Spinal cord (tissue), 10 donors: ENCODE data around the gene ISOC1. TPM values are rescaled to one million over a fixed set of nuclear protein-coding genes. Genes with fewer than 3 reads are reported as not detected.

Experiments
- DNase-seq, 6 donors: peaks; one replicate each; pipeline versions ENCODE4 v3.0.0 to v3.0.0-alpha.2; 2013 to 2015; ENCODE audit warnings: low spot score in 6 of 6, low read depth in 4 of 6
- H3K27ac ChIP-seq: one replicate; pipeline ENCODE4 v1.5.1; 2013; ENCODE audit warnings: low read depth, low read length, control low read depth
- H3K27me3 ChIP-seq: one replicate; pipeline ENCODE4 v1.6.1; 2013; ENCODE audit warnings: low read length; ENCODE audit not compliant: control insufficient read depth, insufficient read depth
- H3K36me3 ChIP-seq: one replicate; pipeline ENCODE4 v1.6.1; 2013; ENCODE audit warnings: low read length; ENCODE audit not compliant: control insufficient read depth, insufficient read depth
- H3K4me1 ChIP-seq: one replicate; pipeline ENCODE4 v1.6.1; 2013; ENCODE audit warnings: low read length; ENCODE audit not compliant: control insufficient read depth, insufficient read depth
- H3K4me3 ChIP-seq: one replicate; pipeline ENCODE4 v1.5.1; 2013; ENCODE audit warnings: low read depth, low read length, control low read depth
- H3K9me3 ChIP-seq: one replicate; pipeline ENCODE4 v1.6.1; 2013; ENCODE audit warnings: low read length; ENCODE audit not compliant: control insufficient read depth, insufficient read depth
- WGBS: methylation state at CpG from one replicate; pipeline ENCODE4 v1.1.5; 2013; ENCODE audit warnings: missing lambda C conversion rate; ENCODE audit not compliant: insufficient coverage; 5-methylcytosine and 5-hydroxymethylcytosine counted together
- long read RNA-seq, 4 donors: transcript quantifications; one replicate each; lab custom pipeline, GENCODE V29; 2026
- polyA plus RNA-seq, 2 donors: library from polyadenylated mRNA; unstranded; fragments of 120-200 nt; gene quantifications; one replicate each; pipeline ENCODE4 v1.2.1, GENCODE V29; 2013; ENCODE audit not compliant: insufficient read length in 2 of 2
- total RNA-seq, 2 donors: library from RNA; depleted of rRNA in 1 of 2; stranded (reverse); fragments of 120-200 nt in 1 of 2; fragments of >200 nt in 1 of 2; gene quantifications; one replicate each; pipeline versions ENCODE4 v1.2.3 to v1.2.4, GENCODE V29; 2013 to 2014
- donor health status: healthy.

Gene ISOC1
- total RNA-seq (10 to 100 TPM; 17.5 to 34.9 TPM), polyA plus RNA-seq (10 to 100 TPM; 41.9 to 55.7 TPM)
- long read RNA-seq, donor 1, transcript ISOC1-201 (5 exons, 1,940 nt) = major isoform, 18 of 18 reads
- long read RNA-seq, donor 1, partial matches to known transcripts = 0 of 18 reads
- long read RNA-seq, donor 1, other reads (novel, unspliced or antisense) = 0 of 18 reads
- long read RNA-seq, donor 2, transcript ISOC1-201 (5 exons, 1,940 nt) = major isoform, 11 of 11 reads
- long read RNA-seq, donor 2, partial matches to known transcripts = 0 of 11 reads
- long read RNA-seq, donor 2, other reads (novel, unspliced or antisense) = 0 of 11 reads
- long read RNA-seq, donor 3, transcript ISOC1-201 (5 exons, 1,940 nt) = major isoform, 19 of 19 reads
- long read RNA-seq, donor 3, partial matches to known transcripts = 0 of 19 reads
- long read RNA-seq, donor 3, other reads (novel, unspliced or antisense) = 0 of 19 reads
- long read RNA-seq, donor 4, transcript ISOC1-201 (5 exons, 1,940 nt) = major isoform, 26 of 26 reads
- long read RNA-seq, donor 4, partial matches to known transcripts = 0 of 26 reads
- long read RNA-seq, donor 4, other reads (novel, unspliced or antisense) = 0 of 26 reads

DNA sequence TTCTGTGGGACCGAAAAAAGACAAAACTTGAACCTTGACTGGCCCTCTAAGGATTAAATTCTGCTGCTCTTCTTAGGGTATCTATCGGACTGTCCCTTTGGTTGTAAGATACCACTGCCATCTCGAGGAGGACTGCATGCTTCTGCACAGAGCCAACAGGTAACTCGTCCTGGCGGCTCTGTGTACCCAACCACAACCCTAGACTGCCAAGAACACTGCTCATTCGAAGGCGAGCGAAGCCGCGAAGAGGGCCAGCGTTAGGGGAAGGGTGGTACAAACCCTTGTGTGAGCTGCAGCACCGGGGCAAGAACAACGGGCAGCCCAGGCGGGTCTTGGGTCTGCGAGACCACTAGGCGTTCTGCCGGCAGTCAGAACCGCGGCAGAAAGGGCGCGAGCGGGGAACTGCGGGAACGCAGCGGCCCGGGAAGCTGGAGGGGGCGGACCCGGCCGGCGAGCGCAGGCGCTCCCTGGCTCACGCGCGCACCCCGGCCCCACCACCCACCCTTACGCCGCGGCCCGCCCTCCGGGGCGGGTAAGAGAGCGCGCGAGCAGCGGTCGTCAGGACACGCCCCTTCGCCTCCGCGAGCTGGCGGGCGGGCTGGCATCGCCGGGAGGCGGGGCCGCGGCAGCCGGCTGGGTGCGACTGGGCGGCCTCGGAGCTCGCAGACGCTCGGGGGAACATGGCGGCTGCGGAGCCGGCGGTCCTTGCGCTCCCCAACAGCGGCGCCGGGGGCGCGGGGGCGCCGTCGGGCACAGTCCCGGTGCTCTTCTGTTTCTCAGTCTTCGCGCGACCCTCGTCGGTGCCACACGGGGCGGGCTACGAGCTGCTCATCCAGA, at the start of gene ISOC1:
TSS of gene ISOC1 (plus strand) at position 663 of the 837 bp plus-strand sequence. CDS start at position 681, 18 bp downstream.
- Histone ChIP-seq H3K27ac (peak within 1 kb of the TSS; percentile 87), H3K4me3 (peak within 1 kb of the TSS; percentile 88), H3K27me3 (no peaks in the 10 kb centered on the region), H3K9me3 (no peaks in the 10 kb centered on the region), H3K36me3 (no peaks in the 10 kb centered on the region), H3K4me1 (peaks cover 3% of the 10 kb centered on the region)
- under 1% methylated on average over 84 of the region's 87 CpGs for WGBS
- peak; percentile 71 to 97 (median 84) for DNase-seq

DNA sequence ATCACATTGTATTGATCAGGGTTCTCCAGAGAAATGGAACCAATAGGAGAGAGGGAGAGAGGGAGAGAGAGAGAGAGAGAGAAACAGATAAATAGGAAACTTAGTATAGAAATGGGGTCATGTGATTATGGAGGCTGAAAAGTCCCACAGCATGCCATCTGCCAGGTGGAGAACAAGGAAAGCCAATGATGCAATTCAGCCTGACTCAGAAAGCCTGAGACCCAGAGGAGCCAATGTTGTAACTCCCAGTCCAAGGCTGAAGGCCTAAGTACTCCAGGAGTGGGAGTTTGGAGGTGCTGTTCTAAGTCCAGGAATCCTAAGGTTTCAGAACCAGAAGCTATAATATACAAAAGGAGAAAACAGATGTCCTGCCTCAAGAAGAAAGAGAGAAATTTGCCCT, 48.4 kb upstream of the ISOC1 start:
- H3K27ac ChIP-seq = no peak overlapping the region
- H3K4me1 ChIP-seq = no peaks in the 10 kb centered on the region
- no peak for DNase-seq
- H3K9me3 ChIP-seq = peaks cover 3% of the 10 kb centered on the region
- no peak overlapping the region for H3K4me3 ChIP-seq
- H3K36me3 ChIP-seq = no peaks in the 10 kb centered on the region
- no peaks in the 10 kb centered on the region for H3K27me3 ChIP-seq

DNA sequence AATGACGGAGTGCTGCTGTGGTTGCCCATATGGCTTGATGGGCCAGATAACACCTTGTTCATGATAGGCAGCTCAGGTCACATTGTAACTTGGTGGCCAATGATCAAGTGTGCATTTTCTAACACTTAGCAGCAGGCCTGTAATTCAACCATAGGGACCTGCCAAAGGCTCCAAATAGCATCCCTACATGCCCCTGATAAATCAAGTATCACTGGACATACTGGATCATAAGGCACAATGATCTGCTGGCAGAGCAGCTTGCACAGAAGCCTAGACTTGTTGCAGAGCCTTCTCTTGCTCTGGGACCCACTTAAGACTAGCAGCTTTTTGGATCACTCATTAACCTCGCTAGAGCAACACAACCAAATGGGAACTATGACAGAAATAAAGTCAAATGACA, 46.0 kb upstream of the ISOC1 start:
- Histone ChIP-seq H3K9me3 (peaks cover 3% of the 10 kb centered on the region), H3K36me3 (no peaks in the 10 kb centered on the region), H3K4me1 (no peaks in the 10 kb centered on the region), H3K27ac (no peak overlapping the region), H3K4me3 (no peak overlapping the region), H3K27me3 (no peaks in the 10 kb centered on the region)
- WGBS = no CpG with 5 or more reads among the region's 2 CpGs
- no peak for DNase-seq

DNA sequence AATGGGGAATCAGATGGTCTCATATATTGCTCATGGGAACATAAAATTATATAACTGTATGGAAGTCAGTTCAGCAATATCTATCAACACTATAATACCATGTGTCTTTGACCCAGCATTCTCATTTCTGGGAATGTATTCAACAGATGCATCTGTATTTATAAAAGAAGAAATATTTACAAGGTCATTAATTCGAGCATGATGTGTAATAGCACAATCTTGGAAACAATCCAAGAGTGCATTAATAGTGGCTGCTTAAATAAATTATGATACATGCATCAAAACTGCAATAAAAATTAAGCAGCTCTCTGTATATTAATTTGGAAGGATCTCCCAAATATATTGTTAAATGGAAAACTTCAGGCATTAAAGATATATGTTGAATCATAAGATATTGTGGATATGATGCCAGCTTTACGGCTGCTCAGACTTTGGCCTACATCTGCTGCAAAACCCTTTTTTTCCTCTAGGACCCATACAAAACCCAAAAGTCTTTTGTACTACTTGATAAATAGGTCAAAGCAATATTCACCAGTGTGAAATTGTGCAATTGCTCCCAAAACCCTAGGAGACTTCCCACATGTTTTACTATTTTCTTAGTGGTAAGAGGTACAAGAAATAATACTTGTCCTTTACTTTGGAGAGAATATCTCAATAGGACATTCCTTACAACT, 45.3 kb upstream of the ISOC1 start:
- Histone ChIP-seq H3K9me3 (peaks cover 3% of the 10 kb centered on the region), H3K36me3 (no peaks in the 10 kb centered on the region), H3K4me3 (no peak overlapping the region), H3K27me3 (no peaks in the 10 kb centered on the region), H3K27ac (no peak overlapping the region), H3K4me1 (no peaks in the 10 kb centered on the region)
- WGBS = no CpG with 5 or more reads among the region's 2 CpGs
- no peak for DNase-seq

DNA sequence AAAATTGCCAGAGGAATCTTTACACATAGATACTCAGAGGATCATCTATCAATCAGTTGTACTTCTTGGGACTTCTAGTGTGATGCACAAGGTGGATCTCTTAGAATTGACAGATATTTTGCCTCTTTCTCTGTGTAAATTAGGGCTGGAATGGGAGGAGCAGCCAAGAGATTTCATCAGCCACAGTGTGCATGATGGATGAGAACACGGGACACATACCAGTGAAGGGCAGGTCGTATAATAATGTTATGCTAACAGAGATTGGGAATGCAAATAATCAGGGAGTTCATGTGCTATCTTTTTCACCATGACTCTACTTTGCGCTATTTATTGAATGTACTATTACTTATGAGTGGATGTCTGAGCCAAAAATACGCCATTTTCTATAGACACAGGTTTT, 43.3 kb upstream of the ISOC1 start:
- Histone ChIP-seq H3K27ac (no peak overlapping the region), H3K9me3 (no peaks in the 10 kb centered on the region), H3K4me3 (no peak overlapping the region), H3K36me3 (no peaks in the 10 kb centered on the region), H3K4me1 (no peaks in the 10 kb centered on the region), H3K27me3 (no peaks in the 10 kb centered on the region)
- DNase-seq = no peak
- WGBS = 100% methylated on average over 1 of the region's 4 CpGs

DNA sequence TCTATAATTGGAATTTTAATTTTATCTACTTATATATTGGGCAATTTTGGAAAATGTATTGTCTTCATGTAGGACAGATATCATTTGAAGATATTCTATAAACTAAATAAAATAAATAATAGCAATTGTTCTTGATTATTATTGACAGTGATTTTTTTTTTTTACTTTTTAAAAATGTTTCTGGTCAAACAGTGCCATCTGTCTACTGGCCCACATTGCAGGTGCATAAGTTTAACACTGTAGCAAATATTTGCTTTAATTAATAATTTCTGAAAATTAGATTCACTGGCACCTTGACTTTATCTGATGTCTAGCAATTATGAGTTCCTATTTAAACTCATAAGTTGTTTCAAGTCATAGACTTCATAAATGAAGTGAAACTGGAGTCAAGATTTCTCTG, 41.1 kb upstream of the ISOC1 start:
- Histone ChIP-seq H3K4me3 (no peak overlapping the region), H3K4me1 (no peaks in the 10 kb centered on the region), H3K27me3 (no peaks in the 10 kb centered on the region), H3K27ac (no peak overlapping the region), H3K36me3 (no peaks in the 10 kb centered on the region), H3K9me3 (no peaks in the 10 kb centered on the region)
- no peak for DNase-seq

DNA sequence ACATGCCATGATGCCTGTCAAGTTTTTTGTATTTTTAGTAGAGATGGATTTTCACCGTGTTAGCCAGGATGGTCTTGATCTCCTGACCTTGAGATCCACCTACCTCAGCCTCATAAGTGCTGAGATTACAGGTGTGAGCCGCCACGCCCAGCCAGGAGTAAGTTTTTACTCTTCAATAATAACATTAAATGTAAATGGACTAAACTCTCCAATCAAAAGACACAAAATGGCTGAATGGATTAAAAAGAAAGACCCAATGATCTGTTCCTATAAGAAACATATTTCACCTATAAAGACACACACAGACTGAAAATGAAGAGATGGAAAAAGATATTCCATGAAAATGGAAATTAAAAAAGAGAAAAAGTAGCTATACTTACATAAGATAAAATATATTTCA, 37.2 kb upstream of the ISOC1 start:
- WGBS = no CpG with 5 or more reads among the region's 3 CpGs
- Histone ChIP-seq H3K36me3 (no peaks in the 10 kb centered on the region), H3K9me3 (no peaks in the 10 kb centered on the region)

DNA sequence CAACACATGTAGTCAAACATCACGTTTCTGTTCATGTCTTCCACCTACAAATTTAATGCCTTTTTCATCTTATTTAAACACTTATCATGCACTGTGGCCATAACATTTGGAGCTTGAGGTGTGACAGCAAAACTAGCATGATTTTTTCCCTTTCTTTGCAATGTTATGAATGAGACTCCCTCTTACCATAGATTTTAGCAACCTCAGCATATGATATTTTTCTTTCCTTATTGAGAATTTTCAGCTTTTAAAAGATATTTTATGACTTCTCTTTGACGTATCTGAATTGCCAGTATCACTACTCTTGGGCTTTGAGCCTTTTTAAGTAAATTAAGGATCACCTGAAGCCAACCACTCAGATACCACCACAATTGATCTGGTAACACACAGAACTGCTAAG, 32.7 kb upstream of the ISOC1 start:
- Histone ChIP-seq H3K4me3 (no peak overlapping the region), H3K27me3 (no peaks in the 10 kb centered on the region), H3K36me3 (no peaks in the 10 kb centered on the region), H3K4me1 (no peaks in the 10 kb centered on the region), H3K9me3 (no peaks in the 10 kb centered on the region), H3K27ac (no peak overlapping the region)
- 69% methylated on average over 1 of the region's 2 CpGs for WGBS
- DNase-seq = no peak

More for the DNA sequence above, 37.2 kb upstream of the ISOC1 start:
- no peaks in the 10 kb centered on the region for H3K4me1 ChIP-seq
- DNase-seq = no peak
- no peak overlapping the region for H3K4me3 ChIP-seq
- H3K27me3 ChIP-seq = no peaks in the 10 kb centered on the region
- H3K27ac ChIP-seq = no peak overlapping the region

DNA sequence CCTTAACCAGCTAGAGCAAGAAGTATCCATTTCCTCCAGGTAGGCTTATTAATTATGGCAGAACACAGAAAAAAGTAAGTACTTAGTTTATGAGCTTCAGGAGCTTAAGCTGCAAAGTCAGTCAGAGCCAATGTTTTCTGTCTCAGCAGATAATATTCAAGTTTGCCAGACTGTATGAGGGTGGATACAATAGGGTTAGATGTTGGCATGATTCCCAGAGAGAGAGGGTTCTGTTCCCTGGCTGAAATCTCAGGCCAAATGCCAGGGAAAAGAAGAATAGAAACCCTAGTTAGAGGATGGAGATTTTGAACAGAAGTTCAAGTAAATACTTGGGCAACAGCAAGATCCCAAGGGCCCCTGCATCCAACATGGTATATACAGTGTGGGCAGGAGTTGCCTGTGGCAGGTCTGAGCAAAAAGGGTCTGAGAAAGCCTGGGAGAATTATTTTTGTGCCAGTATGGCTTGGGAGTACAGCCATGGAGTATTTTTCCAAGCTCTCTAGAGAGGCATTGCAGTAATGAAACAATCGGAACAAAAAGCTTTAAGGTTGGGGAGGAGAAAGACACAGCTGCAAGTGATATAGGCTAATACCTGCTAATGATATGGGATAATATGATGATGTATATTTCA, 31.0 kb upstream of the ISOC1 start:
- Histone ChIP-seq H3K9me3 (no peaks in the 10 kb centered on the region), H3K36me3 (no peaks in the 10 kb centered on the region), H3K4me3 (no peak overlapping the region), H3K4me1 (no peaks in the 10 kb centered on the region), H3K27me3 (no peaks in the 10 kb centered on the region), H3K27ac (peak overlapping the region; percentile 16)
- 10% methylated on average over 1 of the region's 1 CpG for WGBS
- DNase-seq = peak in 5 of 6 donors; percentile 42 to 92 (median 54)
